Adrenal gland (tissue), 5 donors: ENCODE results near the gene FCN3.

Experiments
- CTCF ChIP-seq, 6 experiments: fragments of 450-650 bp in 4 of 6; fragments of 200-600 bp in 2 of 6; sonication (generic) in 1 of 6; IDR thresholded peaks; 1 replicate in 5 of 6; 2 replicates in 1 of 6; pipeline versions ENCODE4 v1.5.1 to v1.8.0; 2016 to 2021; ENCODE audit warnings: antibody characterized with exemption in 6 of 6, mild to moderate bottlenecking in 2 of 6, moderate library complexity in 1 of 6
- POLR2A ChIP-seq, 2 donors: fragments of 450-650 bp; IDR thresholded peaks; one replicate each; pipeline ENCODE4 v1.6.1; 2017; ENCODE audit warnings: antibody characterized with exemption in 2 of 2, mild to moderate bottlenecking in 2 of 2, moderate library complexity in 1 of 2
- donor health status: DM: no; HTN: no; CAD: no.

GRCh38 chr1:27356277-27356618, 18.4 kb downstream of the FCN3 start:
- TF ChIP-seq CTCF (IDR thresholded peaks at IDR 0.05) (no peak), POLR2A (IDR thresholded peaks at IDR 0.05) (no peak)
